Fibroblast of lung (primary cell): ENCODE results near the gene PGM5. TPM values are rescaled to one million over a fixed set of nuclear protein-coding genes. Genes with fewer than 3 reads are reported as not detected.
A peak's percentile ranks its signal among the peaks of the same experiment; 100 is the strongest.

Experiments
- DNase-seq, 2 donors: peaks; one replicate each; pipeline versions ENCODE4 v3.0.0 to v3.0.0-alpha.2; 2010; ENCODE audit warnings: low read depth in 2 of 2
- H2AFZ ChIP-seq: 2 replicates; pipeline ENCODE4 v1.5.1; 2012; ENCODE audit warnings: low read length, control low read depth, inconsistent platforms
- H3K27ac ChIP-seq: 2 replicates; pipeline ENCODE4 v1.5.1; 2011; ENCODE audit warnings: low read length, control low read depth; ENCODE audit not compliant: insufficient read depth
- H3K27me3 ChIP-seq: 2 replicates; pipeline ENCODE4 v1.5.1; 2011; ENCODE audit warnings: mild to moderate bottlenecking, low read length; ENCODE audit not compliant: control insufficient read depth, insufficient read depth
- H3K36me3 ChIP-seq: 2 replicates; pipeline ENCODE4 v1.5.1; 2011; ENCODE audit warnings: low read length; ENCODE audit not compliant: control insufficient read depth, insufficient read depth
- H3K4me1 ChIP-seq: 2 replicates; pipeline ENCODE4 v1.5.1; 2011; ENCODE audit warnings: low read length; ENCODE audit not compliant: control insufficient read depth, insufficient read depth; ENCODE audit errors: extremely low read depth
- H3K4me2 ChIP-seq: 2 replicates; pipeline ENCODE4 v1.5.1; 2011; ENCODE audit warnings: low read length, control low read depth; ENCODE audit not compliant: insufficient read depth; ENCODE audit errors: extremely low read depth
- H3K4me3 ChIP-seq, 4 experiments: fragments of 200-600 bp in 1 of 4; sonication (generic) in 1 of 4; replicated peaks in 1 of 4; 2 replicates each; pipeline ENCODE4 v1.5.1; 2011 to 2016; ENCODE audit warnings: low read length in 4 of 4, low read depth in 3 of 4, mild to moderate bottlenecking in 3 of 4, control low read depth in 2 of 4, inconsistent platforms in 1 of 4, mixed read lengths in 1 of 4; ENCODE audit not compliant: insufficient read depth in 1 of 4; ENCODE audit errors: control extremely low read depth in 1 of 4
- H3K79me2 ChIP-seq: 2 replicates; pipeline ENCODE4 v1.5.1; 2012; ENCODE audit warnings: mild to moderate bottlenecking, low read length, inconsistent platforms; ENCODE audit not compliant: control insufficient read depth, insufficient read depth
- H3K9ac ChIP-seq: 2 replicates; pipeline ENCODE4 v1.5.1; 2011; ENCODE audit warnings: mild to moderate bottlenecking, low read length, control low read depth; ENCODE audit not compliant: insufficient read depth
- H3K9me3 ChIP-seq: 2 replicates; pipeline ENCODE4 v1.5.1; 2012; ENCODE audit warnings: low read depth, low read length; ENCODE audit not compliant: control insufficient read depth, insufficient read depth
- H4K20me1 ChIP-seq: 2 replicates; pipeline ENCODE4 v1.5.1; 2011; ENCODE audit warnings: low read length; ENCODE audit not compliant: control insufficient read depth, insufficient read depth; ENCODE audit errors: extremely low read depth
- CTCF ChIP-seq, 2 donors: IDR thresholded peaks in 1 of 2; conservative IDR thresholded peaks in 1 of 2; 1 replicate in 1 of 2; 2 replicates in 1 of 2; pipeline ENCODE4 v1.5.1; 2011 to 2012; ENCODE audit warnings: low read length in 2 of 2, control low read depth in 1 of 2, inconsistent platforms in 1 of 2, low read depth in 1 of 2, mild to moderate bottlenecking in 1 of 2
- EZH2 ChIP-seq: IDR thresholded peaks from 2 replicates; pipeline ENCODE4 v1.5.1; 2012; ENCODE audit warnings: low read length, control low read depth, mild to moderate bottlenecking; ENCODE audit errors: missing control alignments
- polyA plus RNA-seq, 2 donors: library from polyadenylated mRNA; depleted of rRNA in 1 of 2; stranded (reverse) in 1 of 2; unstranded in 1 of 2; fragments of >200 nt; gene quantifications; 2 replicates each; pipeline ENCODE4 v1.2.1, GENCODE V29; 2011 to 2012; ENCODE audit warnings: missing spikeins in 1 of 2
- total RNA-seq: library from RNA; depleted of rRNA; stranded (reverse); fragments of >200 nt; gene quantifications from 2 replicates; pipeline ENCODE4 v1.2.1, GENCODE V29; 2014

Gene PGM5
- total and polyA plus RNA-seq, 2 donors (not counting 1 experiment from before 2014, with no cell fraction given) = 42.6 to 113 TPM

GRCh38 chr9:68416936-68417564 lies 60.6 kb downstream of the PGM5 start:
- no peak overlapping the region for H3K4me2 ChIP-seq
- no peaks in the 10 kb centered on the region for H3K79me2 ChIP-seq
- TF ChIP-seq CTCF (conservative IDR thresholded peaks at IDR 0.05 in 1 of 2, IDR thresholded peaks at IDR 0.05 in 1 of 2; ENCODE audit: low read depth in 1 of 2, low read length in 2 of 2) (peak in 1 of 2 donors; percentile 12), EZH2 (no peak)
- no peaks in the 10 kb centered on the region for H3K36me3 ChIP-seq
- H3K4me3 ChIP-seq = no peak overlapping the region
- no peaks in the 10 kb centered on the region for H3K9me3 ChIP-seq
- H4K20me1 ChIP-seq = no peaks in the 10 kb centered on the region
- no peaks in the 10 kb centered on the region for H3K4me1 ChIP-seq
- H3K9ac ChIP-seq = no peak overlapping the region
- DNase-seq = peak in 1 of 2 donors; percentile 9
- no peaks in the 10 kb centered on the region for H3K27me3 ChIP-seq
- H2AFZ ChIP-seq = no peak overlapping the region
- no peak overlapping the region for H3K27ac ChIP-seq

- H4K20me1 ChIP-seq = no peaks in the 10 kb centered on the region
- H3K27me3 ChIP-seq = no peaks in the 10 kb centered on the region
- H3K36me3 ChIP-seq = no peaks in the 10 kb centered on the region
- no peaks in the 10 kb centered on the region for H3K4me1 ChIP-seq
- no peaks in the 10 kb centered on the region for H3K79me2 ChIP-seq
- no peak overlapping the region for H3K27ac ChIP-seq
- H3K4me3 ChIP-seq = no peak overlapping the region
- H3K9ac ChIP-seq = no peak overlapping the region
- no peak overlapping the region for H2AFZ ChIP-seq
- no peak overlapping the region for H3K4me2 ChIP-seq
- no peaks in the 10 kb centered on the region for H3K9me3 ChIP-seq
- no peak for DNase-seq
- TF ChIP-seq EZH2 (no peak), CTCF (conservative IDR thresholded peaks at IDR 0.05 in 1 of 2, IDR thresholded peaks at IDR 0.05 in 1 of 2; ENCODE audit: low read depth in 1 of 2, low read length in 2 of 2) (no peak)
These were observed 61.4 kb downstream of the PGM5 start for GRCh38 chr9:68417762-68418161.

- Histone ChIP-seq H3K4me3 (no peak overlapping the region), H3K79me2 (no peaks in the 10 kb centered on the region), H3K27me3 (no peaks in the 10 kb centered on the region), H3K4me2 (no peak overlapping the region), H3K4me1 (no peaks in the 10 kb centered on the region), H3K9ac (no peak overlapping the region), H3K36me3 (no peaks in the 10 kb centered on the region), H3K27ac (no peak overlapping the region), H3K9me3 (no peaks in the 10 kb centered on the region), H2AFZ (no peak overlapping the region), H4K20me1 (no peaks in the 10 kb centered on the region)
- no peak for DNase-seq
- TF ChIP-seq EZH2 = no peak
- TF ChIP-seq CTCF (conservative IDR thresholded peaks at IDR 0.05 in 1 of 2, IDR thresholded peaks at IDR 0.05 in 1 of 2; ENCODE audit: low read depth in 1 of 2, low read length in 2 of 2) = no peak
These were observed 61.9 kb downstream of the PGM5 start for GRCh38 chr9:68418259-68418845.
